Measurements from ENCODE around the gene CAPRIN1.

Gene CAPRIN1

DNA sequence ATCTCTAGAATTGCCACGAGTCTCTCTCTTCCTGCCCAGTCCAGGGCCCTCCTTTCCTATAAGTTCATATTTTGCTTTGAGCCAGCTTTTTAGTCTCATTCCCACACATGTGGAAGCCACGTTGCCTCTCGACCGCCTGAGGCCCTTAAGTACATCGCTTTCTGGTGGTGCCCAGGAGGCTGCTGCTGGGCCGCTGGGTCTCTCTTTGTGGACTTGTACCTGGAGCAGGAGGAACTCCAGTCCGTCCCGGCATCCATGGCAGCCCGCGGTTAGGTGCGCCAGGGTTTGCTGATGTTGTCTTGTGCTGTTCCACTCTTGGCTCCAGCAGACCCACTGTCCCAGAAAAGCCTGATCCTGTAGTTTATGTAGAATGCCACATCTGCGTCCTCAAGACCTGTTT is 94.9 kb downstream of the CAPRIN1 start:
- no peak for DNase-seq (ENCODE audit: low spot score)
- TF ChIP-seq, protein P1, sequence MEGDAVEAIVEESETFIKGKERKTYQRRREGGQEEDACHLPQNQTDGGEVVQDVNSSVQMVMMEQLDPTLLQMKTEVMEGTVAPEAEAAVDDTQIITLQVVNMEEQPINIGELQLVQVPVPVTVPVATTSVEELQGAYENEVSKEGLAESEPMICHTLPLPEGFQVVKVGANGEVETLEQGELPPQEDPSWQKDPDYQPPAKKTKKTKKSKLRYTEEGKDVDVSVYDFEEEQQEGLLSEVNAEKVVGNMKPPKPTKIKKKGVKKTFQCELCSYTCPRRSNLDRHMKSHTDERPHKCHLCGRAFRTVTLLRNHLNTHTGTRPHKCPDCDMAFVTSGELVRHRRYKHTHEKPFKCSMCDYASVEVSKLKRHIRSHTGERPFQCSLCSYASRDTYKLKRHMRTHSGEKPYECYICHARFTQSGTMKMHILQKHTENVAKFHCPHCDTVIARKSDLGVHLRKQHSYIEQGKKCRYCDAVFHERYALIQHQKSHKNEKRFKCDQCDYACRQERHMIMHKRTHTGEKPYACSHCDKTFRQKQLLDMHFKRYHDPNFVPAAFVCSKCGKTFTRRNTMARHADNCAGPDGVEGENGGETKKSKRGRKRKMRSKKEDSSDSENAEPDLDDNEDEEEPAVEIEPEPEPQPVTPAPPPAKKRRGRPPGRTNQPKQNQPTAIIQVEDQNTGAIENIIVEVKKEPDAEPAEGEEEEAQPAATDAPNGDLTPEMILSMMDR (IDR thresholded peaks at IDR 0.05; ENCODE audit: borderline replicate concordance, control extremely low read depth, extremely low read depth, insufficient read depth, missing control alignments) = no peak
- in situ Hi-C loops (cut with MboI; ENCODE audit: low sequenced_read_pairs, unreplicated experiment) = no loop called here

DNA sequence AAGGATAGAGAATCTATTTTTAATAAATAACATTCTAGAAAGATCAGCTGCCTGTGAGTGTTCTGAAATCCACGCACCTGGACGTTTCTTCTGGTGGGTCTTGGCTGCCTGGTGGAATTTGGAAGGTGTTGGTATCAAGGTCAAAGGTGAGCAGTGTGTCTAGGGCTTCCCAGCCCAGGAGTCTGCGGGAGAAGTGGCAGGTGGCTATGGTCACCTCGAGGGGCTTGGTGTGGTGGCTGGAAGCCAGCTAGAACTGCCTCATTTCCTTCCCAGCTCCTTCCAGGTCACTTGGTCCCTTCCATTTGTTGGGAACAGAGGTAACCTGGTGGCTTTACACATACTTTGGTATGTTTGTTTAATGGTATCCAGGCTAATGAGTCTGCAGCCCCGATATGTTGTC is 95.3 kb downstream of the CAPRIN1 start:
- in situ Hi-C loops (cut with MboI; ENCODE audit: low sequenced_read_pairs, unreplicated experiment) = no loop called here
- TF ChIP-seq, protein P1 (IDR thresholded peaks at IDR 0.05; ENCODE audit: borderline replicate concordance, control extremely low read depth, extremely low read depth, insufficient read depth, missing control alignments) = no peak
- no peak for DNase-seq (ENCODE audit: low spot score)

DNA sequence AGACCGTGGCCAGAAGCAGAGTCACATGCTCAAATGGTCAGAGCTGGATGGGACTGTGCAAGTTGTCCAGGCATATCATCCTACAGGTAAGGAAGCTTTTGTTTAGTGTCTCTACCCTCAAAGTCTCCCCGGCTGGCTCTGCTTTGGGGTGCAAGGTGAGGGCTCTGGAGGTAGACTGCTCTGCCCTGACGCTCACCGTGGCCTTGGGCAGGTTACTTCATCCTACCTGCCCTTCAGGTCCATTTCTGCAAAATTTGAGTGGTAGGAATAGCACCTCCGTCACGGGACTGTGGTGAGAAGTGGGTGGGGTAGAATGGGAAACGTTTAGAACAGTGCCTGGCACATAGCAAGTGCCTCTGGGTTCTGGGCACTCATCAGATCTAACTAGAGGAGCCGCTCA is 96.0 kb downstream of the CAPRIN1 start:
- DNase-seq (ENCODE audit: low spot score) = no peak
- TF ChIP-seq, protein P1 (IDR thresholded peaks at IDR 0.05; ENCODE audit: borderline replicate concordance, control extremely low read depth, extremely low read depth, insufficient read depth, missing control alignments) = no peak
- in situ Hi-C loops (cut with MboI; ENCODE audit: low sequenced_read_pairs, unreplicated experiment) = no loop called here

DNA sequence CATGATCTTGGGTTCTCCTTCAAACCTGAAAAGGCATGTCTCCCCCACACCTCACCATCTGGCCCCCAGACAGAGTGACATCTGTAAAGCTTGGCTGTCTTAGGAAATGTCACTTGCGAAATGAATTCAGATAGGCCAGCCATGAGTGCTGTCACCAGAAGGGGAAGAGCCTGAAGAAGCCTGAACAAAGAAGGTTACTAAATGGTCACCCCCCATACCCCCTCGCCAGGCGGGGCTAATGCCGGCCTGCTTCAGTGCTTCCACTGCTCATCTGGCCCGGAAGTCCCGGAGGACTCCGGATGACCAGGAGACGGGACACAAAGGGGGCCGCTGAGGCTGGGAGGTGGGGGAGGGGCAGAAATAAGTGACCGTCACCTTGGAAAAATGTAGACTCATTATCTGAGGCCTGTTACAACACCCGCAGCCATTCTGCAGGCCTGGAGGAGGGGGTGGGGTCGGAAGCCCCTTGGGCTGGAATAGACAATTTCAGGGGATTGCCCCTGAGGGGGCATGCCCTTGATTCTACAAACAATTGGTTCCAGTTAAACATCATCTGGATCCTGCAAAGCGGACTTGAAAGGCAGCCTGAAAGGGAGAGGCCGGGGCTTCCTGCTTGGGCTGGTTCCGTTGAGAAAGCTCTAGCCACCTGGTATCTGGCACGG is 97.1 kb downstream of the CAPRIN1 start:
- no peak for DNase-seq (ENCODE audit: low spot score)
- TF ChIP-seq, protein P1 (IDR thresholded peaks at IDR 0.05; ENCODE audit: borderline replicate concordance, control extremely low read depth, extremely low read depth, insufficient read depth, missing control alignments) = no peak
- in situ Hi-C loops (cut with MboI; ENCODE audit: low sequenced_read_pairs, unreplicated experiment) = no loop called here

DNA sequence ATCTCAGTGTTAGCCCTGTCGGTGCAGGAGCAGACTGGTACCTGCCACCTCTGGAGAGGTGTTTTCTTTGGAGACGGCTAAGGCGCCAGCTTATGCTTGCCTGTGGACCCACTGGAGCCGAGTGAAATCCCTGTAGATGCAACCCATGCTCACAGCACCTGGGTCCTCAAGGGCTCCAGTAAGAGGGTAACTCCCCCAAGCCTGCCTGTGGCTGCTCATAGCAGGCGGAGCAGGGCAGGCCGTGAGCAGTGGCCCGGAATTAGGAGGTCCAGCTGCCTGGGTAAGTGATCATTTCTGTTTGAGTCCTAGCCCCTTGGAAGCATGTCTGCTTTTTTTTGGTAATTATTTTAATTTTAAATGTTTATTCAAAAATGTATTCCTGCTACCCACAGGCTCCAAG is 97.7 kb downstream of the CAPRIN1 start:
- in situ Hi-C loops (cut with MboI; ENCODE audit: low sequenced_read_pairs, unreplicated experiment) = no loop called here
- DNase-seq (ENCODE audit: low spot score) = no peak

DNA sequence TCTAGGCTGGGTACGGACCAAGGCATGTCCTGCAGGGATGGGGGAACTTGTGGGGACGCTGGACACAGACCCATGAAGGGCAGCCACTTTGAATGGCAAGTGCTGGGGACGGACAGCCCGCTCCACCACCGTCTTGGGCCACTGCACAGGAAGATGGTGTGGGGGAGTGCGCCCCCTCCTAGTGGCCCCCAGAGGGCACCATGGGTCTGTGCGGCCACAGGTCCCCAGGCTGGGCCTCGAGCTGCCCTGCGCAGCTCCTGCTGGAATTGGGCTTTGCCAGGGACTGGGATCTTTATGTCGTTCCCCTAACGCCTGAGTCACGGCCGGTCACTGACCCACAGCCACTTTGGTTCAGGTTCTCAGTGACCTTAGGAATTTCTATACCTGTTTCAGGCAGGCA is 98.3 kb downstream of the CAPRIN1 start:
- TF ChIP-seq, protein P1 (IDR thresholded peaks at IDR 0.05; ENCODE audit: borderline replicate concordance, control extremely low read depth, extremely low read depth, insufficient read depth, missing control alignments) = peak; percentile 10
- DNase-seq (ENCODE audit: low spot score) = no peak
- in situ Hi-C loops (cut with MboI; ENCODE audit: low sequenced_read_pairs, unreplicated experiment) = loop anchor here (10.0 to 25.0 kb wide), 2 partner anchors 145 to 338 kb away; no protein-coding TSS in a partner anchor

More for the DNA sequence above, 97.7 kb downstream of the CAPRIN1 start:
- TF ChIP-seq, protein P1 (IDR thresholded peaks at IDR 0.05; ENCODE audit: borderline replicate concordance, control extremely low read depth, extremely low read depth, insufficient read depth, missing control alignments) = no peak
